ENCODE results near the gene AMOTL2.

Gene AMOTL2

DNA sequence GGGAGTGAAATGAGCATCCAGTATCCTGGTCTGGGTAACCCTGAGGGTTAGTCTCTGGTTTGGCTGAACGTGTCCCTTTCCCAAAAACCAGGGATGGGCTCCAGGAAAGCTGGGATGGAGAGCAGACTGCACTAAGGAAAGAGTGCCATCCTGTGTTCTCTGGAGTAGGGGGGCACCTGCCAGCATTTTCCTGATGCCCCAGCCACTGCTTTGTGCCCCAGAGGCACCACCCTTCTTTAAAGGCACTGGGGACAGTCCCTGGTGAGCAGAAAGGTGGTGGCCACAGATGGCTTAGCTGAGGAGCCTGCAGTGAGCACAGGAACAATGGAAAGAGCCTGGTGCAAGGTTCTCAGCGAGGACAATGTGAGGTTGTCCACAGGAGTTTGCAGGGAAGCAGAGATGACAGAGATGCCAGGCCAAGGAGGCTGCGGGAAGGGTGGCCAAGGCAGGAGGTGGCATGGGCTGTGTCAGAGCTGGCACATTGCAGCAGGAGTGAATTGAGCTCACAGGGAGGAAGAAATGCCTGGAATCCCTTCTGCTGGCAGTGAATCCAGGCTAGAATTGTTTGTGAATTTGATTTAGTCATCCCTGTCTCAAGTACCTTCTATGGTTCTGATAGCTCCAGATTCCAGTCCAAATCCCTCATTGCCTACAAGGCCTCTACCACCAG is 39.9 kb downstream of the AMOTL2 start:
- no peak for DNase-seq (ENCODE audit: low read depth, low spot score)

DNA sequence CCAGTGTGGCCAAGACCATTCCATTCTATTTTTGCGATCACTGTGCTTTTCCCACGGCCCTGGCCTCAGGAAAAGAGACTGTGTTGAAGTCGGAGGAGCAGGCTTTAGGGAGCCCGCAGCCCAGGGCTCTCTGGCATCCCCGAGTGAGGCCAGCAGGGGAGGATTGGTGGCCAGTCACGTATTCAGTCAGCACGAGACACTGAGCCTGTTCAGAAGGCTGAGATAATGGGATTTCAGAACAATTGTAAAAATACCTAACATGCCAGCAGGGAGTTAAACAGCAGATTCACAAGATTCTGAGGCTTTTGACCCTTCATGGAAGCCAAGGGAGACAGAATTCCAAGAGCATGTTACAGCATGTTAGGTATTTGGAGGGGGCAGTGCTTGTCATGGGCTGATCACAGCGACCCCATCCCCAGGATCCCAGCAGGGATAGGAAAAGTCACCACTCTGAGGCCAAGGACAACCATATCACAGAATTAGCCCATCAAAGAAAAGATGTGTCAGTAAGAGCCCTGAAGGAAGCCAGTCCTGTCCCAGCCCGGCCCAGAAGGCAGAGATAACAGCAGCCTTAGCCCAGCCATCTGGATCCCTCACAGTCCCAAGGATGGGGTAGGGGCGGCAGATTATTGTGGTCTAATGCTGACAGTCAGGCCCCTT is 40.6 kb downstream of the AMOTL2 start:
- no peak for DNase-seq (ENCODE audit: low read depth, low spot score)

DNA sequence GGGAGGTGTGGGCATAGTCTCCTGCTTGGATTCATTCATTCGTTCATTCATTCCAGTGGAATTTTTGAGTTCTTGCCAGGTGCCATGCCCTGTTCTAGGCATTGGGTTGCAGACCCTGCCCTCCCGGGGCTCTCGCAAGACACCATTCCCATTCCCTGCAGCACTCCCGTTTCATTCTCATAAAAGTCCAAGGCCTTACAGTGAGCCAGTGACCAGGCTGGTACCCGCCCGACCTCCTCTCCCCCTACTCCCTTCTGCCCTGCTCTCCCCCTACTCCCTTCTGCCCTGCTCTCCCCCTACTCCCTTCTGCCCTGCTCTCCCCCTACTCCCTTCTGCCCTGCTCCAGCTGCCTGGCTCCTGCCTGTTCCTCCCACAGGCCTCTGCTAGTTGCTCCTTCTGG is 41.9 kb downstream of the AMOTL2 start:
- DNase-seq (ENCODE audit: low read depth, low spot score), result no peak

DNA sequence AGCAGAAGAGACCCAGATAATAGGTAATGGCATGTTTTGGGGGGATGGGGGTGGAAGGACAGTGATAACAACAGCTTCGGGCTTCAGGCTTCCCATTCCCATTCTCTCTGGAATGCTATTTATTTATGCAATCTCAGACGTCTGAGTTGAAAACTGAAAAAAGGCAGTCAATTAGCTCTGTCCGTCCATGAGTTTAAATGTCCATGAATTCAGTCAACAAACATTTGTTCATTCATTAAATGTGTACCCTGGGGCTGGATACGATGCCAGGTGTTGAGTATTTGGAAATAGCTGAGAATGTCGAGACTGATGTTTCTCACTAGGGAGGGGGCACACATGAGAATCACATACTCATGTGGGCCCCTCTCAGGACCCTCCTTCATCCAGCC is 42.4 kb downstream of the AMOTL2 start:
- DNase-seq (ENCODE audit: low read depth, low spot score), result no peak

DNA sequence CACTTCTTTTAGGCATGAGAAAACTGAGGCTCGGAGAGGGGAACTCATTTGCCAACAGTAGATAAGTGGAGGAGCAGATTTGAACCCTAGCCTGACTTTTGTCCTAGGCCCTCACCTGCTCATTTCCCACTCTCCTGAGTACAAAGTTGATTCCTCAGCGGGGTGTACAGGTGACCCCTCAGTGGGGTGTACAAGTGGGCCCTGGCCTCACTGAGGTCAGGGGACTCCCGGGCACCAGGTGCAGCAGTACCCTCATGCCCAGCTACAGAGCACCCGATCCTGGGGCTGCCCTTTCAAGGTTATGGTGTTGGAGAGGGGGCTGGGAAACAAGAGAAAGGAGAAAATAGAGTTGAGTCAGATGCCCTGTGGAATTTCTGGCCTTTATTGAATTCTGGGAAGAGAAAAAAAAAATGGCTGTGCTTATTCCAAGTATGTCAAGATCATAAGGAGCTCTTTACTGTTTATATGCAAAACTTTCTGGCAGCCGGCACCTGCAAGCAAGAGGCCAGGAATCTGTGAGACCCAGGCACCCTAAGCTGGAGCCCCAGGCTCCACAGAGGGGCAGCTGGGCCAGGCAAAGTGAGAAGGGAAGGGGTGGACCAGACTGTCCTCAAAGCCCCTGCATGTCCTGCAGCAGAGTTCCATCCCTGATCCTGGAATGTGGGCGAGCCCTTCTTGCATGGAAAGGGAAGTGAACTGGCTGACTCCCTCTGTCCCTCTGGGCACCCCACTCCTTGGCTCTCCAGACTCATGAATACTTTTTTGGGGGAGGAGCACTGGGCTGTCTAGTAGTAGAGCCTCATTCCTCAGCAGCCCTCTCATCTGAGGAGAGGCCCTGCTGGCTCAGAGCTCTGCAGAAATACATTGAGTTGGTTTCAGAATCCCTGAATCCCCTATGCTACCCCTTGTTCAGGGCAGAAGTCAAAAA is 43.1 kb downstream of the AMOTL2 start:
- DNase-seq (ENCODE audit: low read depth, low spot score), result no peak

DNA sequence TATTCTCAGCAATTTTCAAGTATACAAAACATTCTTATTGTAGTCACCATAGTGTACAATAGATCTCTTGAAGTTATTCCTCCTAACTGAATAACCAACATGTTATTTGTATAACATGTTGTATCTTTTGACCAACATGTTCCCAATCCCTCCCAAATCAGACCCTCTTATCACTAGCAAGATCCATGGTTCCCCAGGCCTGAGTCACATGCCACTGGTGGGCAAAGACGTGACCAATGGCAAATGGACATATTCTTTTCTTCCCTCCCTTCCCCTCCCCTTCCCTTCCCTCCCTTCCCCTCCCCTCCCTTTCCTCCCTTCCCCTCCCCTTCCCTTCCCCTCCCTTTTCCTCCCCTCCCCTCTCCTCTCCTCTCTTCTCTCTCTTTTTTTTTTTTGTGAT is 45.4 kb downstream of the AMOTL2 start:
- no peak for DNase-seq (ENCODE audit: low read depth, low spot score)

DNA sequence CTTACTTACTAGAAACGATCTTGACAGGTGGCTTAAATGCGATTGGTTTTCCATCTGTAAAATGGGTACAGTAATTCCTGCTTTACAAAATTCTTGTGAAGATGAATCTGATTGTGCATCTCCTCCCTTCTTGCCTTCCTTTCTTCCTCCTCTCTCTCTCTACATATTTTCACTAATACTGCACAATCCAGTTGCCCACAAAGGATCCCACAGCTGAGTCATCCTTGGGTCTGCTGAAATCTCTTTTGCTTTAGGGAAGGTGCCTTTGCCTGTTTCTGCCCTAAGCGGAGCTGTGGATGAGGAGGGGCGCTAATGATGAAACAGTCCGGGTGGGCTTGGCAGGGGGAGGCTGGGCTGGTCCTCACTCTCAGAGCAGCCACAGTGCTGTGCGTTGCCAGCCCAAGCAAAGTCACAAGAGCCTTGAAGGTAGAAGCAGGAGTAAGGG is 46.1 kb downstream of the AMOTL2 start:
- DNase-seq (ENCODE audit: low read depth, low spot score), result no peak

DNA sequence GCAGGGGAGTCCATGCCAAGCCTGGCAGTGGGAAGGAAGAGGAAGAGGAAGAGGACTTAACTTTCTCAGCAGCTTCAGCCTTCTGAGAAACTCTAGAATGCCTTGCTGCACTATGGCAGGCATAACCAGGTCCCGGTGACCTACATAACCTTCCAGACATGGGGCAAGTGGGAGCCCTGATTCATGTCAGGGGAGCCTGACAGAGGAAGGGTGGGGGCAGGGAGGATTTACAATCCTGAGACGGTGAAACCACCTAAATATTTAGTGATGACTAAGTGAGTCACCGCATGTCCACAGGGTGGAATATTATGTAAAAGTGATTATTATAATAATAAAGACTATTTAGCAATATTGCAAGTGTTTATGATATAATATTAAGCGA is 46.7 kb downstream of the AMOTL2 start:
- DNase-seq (ENCODE audit: low read depth, low spot score), result no peak

DNA sequence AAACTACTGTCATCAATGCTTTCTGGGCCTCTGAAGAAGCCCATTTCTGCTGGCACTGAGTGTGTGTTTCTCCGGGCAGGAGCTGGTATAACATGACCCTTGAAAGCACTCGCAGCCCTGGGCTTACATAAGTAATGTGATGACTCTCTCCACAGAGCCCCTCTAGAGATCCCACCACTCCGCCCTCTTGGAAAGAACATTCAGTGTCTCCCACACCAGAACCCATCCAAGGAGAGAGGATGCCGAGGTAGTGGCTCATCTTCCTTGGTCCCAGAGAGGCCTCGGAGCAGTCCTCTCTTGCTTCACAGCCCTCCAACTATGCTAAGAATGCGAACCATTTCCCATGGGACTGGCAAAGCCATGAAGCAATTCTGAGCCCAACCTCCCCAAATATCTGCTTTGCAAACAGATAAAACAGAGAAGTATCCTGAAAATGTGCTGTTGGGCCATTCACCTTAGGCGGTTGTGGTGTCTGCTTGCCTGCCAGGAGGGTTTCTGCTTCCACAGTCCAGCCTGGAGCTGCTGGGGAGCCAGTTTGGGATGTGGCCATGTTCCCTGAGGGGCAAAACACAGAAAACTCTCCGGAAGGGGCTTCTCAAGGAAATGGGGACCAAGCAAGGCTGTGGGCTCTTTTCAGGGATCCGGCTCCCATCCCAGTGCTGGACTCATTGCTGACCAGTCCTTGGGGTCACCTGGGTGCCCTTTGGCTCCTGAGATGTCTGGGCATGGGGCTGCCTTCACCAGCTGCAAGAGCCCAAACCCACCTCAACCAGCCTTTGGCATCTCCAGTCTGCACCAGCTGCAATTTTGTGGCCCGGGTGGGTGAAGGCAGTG is 47.3 kb downstream of the AMOTL2 start:
- no peak for DNase-seq (ENCODE audit: low read depth, low spot score)

DNA sequence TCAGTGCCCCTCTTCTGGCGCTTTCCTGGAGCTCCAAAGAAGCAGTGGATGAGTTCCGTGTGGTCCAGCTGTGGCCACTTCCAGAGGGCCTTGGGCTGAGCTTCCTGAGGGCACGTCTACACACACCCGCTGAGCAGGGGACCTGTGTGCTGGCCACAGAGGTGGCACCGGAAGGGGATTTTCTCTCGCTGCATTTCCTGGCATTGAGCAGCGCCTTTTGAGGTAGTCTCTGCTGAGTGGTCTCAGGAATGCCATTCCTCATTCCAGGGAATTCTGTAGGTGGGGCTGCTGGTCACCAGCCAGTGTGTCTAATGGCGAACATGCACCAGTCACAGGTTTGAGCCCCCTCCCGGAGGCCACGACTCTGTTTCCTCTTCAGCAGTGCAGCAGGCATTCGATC is 48.1 kb downstream of the AMOTL2 start:
- DNase-seq (ENCODE audit: low read depth, low spot score), result no peak

DNA sequence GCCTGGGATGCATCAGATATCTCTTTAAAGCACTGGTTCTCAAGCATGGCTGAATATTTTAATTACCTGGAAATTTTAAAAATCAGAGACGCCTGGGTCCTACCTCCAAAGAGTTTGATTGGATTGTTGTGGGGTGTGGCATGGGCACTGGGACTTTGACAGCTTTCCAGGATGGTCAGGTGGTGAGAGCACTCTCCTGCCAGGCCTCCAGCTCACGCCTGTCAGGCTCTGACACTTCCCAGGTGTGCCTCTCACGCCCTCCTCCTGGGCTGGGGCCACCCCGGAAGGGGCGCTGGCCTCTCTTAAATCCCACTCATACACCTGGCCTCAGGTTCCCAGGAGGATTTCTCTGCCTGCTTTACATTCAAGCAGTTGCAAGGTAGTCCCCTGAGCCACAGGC is 48.5 kb downstream of the AMOTL2 start:
- no peak for DNase-seq (ENCODE audit: low read depth, low spot score)

DNA sequence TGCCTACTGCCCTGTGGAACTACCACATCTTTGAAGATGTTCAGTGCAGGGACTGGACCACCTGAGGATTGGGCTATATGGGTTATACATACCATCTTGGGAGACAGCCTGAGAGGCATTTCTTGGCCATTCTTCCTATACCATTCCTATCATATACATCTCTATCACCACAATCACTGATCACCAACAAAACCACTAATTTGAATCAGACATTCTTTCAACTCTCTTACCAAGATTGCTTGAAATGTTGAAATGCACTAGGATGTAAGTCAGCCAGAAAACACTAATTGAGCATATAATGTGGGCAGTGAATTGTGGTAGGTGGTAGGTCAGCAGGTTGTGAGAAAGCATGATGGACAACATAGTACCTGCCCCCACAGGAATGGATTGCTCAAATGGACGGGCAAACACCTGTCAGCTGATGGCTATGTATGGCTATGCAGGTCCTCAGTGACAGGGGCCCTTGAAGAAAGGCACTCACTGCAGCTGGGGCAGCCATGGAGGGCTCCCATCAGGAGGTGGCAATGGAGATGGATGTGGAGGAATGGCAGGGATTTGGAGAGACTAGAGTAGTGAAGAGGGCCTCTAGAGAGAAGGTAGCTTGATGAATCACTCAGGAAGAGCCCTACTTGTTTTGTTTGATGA is 49.1 kb downstream of the AMOTL2 start:
- DNase-seq (ENCODE audit: low read depth, low spot score), result no peak

DNA sequence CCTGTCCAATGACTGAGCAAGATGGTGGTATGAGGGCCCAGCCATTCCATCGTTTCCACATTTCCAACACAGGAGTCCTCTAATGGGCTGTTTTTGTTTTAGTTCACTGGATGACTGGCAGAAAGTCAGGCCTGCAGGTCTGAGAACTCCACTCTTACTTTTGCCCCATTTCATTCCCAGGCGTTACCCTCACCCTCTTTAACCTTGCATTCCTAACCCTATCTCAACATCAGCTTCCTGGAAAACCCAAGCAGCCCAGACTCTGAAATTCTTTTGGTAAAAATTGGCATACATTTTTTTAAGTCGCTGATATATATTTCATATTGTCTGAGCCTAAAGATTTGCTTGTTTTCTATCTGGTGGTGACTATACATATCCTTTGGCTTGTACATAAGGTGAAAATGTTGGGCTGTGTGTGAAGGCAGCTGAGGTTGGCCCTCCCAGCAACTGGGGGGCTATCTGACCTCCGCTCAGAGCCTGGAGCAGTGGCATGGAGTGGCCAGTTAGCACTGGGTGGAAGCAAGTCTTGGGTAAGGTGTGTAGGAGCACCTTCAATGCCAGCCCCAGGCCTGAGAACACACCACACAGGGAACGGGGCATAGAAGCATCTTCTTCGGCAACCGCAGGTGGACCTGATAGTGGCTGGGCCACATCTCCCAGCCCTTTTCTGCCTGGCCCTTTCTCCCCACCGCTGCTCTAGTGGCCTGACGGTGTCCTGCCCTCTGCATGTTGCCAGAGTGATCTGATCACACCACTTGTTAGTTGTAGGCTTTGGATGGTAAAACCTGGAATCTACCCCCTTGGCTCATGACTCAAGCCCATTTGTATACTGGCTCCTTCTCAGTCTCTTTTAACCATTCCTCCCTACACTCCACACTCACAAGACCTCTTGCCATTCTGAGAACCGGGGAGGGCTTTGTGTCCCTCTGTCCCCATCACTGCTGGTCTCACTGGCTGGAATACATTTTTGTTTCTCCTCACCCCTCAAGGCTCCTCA is 50.0 kb downstream of the AMOTL2 start:
- DNase-seq (ENCODE audit: low read depth, low spot score), result no peak

DNA sequence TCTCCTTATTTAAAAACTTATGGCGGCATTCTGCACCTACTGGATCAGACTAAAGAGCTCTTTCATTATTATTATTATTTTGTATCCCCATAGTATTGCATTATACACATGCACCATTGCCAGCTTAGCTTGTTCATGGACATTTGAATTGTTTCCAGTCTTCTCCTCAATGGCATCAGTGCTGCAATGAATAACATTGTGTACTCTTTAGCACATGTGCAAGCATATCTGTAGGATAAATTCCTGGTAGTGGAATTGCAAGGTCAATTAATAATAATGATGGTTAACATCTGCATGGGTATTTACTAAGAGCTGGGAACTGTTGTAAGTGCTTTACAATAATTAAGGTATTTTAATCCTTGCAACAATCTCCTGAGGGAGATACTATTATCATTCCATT is 52.0 kb downstream of the AMOTL2 start:
- DNase-seq (ENCODE audit: low read depth, low spot score), result no peak

DNA sequence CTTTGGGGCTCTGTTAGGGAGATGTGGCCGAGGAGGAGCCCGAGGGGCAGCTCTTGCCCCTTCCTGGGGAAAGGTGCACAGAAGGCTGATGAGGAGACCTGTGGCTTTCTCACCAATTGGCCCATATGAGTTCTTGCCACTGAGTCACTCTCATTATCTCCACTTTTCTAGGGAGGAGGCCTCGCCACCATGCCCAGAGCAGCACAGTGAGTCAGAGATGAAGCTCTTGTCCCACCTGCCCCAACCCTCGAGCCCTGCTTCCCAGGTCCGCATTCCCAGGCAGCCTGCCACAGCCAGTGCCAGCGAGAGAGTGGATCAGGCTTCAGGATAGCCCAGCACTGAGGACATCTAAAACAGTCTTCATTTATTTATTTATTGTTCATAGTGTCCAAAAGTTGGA is 53.5 kb downstream of the AMOTL2 start:
- DNase-seq (ENCODE audit: low read depth, low spot score), result no peak

DNA sequence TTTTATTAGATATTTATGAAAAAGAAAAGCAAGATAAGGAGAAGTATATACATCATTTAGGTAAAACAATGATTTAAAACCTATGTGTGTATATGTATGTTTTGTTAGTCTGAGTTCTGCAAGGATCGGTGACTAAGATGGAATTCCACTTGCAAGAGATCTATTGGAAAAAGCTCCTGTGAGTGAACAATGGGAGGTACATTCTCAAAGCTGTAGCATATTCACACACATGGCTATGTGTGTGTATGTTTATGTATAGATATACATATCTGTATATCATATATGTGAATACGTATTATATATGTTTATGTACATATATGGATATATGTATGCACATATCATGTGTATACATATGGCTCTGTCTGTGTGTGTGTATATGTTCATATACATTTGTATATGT is 54.3 kb downstream of the AMOTL2 start:
- DNase-seq (ENCODE audit: low read depth, low spot score), result no peak

DNA sequence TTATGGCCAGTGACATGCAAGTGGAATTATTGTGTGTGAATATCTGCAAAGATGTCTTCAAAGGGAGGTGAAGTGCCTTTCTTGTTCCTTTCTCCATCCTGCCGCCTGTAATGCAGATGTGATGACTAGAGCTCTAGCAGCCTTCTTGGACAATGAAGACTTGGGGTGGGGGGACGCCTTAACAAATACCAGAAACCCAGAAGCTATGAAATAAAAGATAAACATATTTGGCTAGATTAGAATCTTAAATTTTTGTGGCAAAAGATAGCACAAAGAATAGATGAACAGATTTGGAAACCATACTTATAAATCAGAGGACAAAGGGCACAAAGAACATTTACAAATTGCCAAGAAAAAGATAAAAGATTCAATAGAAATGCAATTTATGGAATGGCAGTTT is 56.1 kb downstream of the AMOTL2 start:
- DNase-seq (ENCODE audit: low read depth, low spot score), result no peak

DNA sequence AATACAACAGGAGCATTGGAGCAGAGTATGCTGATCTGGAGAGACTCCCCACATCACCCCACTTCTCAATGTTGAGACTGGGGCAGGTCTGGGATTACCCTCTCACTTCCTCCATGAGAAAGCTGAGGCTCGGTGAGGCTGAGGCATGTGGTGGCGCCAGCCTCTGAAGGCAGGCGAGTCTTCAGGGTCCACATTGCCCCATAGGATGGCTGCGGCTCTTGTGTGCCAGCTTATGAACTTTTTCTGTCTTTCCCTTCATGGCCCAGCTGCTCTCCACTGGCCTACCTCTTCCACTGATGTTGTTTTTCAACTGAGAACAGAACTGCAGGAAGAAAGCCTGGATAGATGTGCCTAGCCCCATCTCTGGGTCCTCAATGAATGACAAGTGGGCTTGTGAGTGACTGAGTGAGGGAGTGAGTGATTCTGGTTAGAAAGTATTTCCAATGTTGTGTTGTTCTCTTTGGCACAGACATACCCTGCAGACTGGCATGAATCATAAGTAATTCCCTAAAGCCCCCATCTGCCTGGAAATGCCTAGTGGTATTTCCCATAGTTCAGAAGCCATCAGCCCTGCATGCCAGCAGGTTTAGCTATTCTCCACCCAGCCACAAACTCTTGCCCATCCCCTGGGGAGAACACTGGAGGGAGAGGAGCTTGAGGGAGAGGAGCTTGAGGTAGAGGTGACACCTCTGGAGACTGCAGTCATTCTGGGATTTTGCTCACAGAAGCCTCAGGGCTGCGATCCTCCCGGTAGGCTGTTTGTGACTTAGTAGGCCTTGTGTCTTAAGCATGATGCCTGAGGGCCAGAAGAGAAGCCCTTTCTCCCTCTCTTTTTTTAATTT is 56.9 kb downstream of the AMOTL2 start:
- DNase-seq (ENCODE audit: low read depth, low spot score), result no peak

Measured in brain pericyte (primary cell).